K562 (cell line): ENCODE data around the gene PSMD9.

Experiments
- CTCF ChIP-seq, 3 experiments: IDR thresholded peaks in 2 of 3; conservative IDR thresholded peaks in 1 of 3; 2 replicates each; pipeline ENCODE4 v1.5.1; 2011 to 2012; ENCODE audit warnings: low read length in 3 of 3, mild to moderate bottlenecking in 3 of 3, control low read depth in 2 of 3, improper control_type of control experiment in 1 of 3, inconsistent platforms in 1 of 3, low read depth in 1 of 3, mixed read lengths in 1 of 3, moderate library complexity in 1 of 3; ENCODE audit not compliant: insufficient read depth in 2 of 3
- GABPB1 ChIP-seq: sonication (generic); formaldehyde crosslinking; IDR thresholded peaks from 2 replicates; pipeline ENCODE4 v1.8.0; 2022; ENCODE audit warnings: mild to moderate bottlenecking, missing genetic modification reagents
- SRSF9 ChIP-seq: fragments of 200-400 bp; formaldehyde crosslinking; IDR thresholded peaks from 2 replicates; pipeline ENCODE4 v1.6.1; 2017; ENCODE audit warnings: low read depth, low read length, borderline replicate concordance
- ZBTB7A ChIP-seq: IDR thresholded peaks from 2 replicates; pipeline ENCODE4 v1.6.1; 2011; ENCODE audit warnings: low read depth, mild to moderate bottlenecking, low read length, moderate library complexity, borderline replicate concordance; ENCODE audit not compliant: control insufficient read depth

- TF ChIP-seq GABPB1: no peak
- TF ChIP-seq SRSF9: no peak
- TF ChIP-seq CTCF (IDR thresholded peaks at IDR 0.05 in 2 of 3, conservative IDR thresholded peaks at IDR 0.05 in 1 of 3; ENCODE audit: insufficient read depth in 2 of 3, low read depth in 1 of 3, low read length in 3 of 3): no peak
- TF ChIP-seq ZBTB7A: no peak
Observed at GRCh38 chr12:121874071-121874470, 14.5 kb upstream of the PSMD9 start.
